Prostate gland (tissue), 2 donors: ENCODE data around the gene LIPF. TPM values are rescaled to one million over a fixed set of nuclear protein-coding genes. Genes with fewer than 3 reads are reported as not detected.

Experiments used
- DNase-seq: peaks from one replicate; pipeline ENCODE4 v3.0.0-alpha.2; 2019; ENCODE audit warnings: low spot score
- H3K27ac ChIP-seq, 2 donors: fragments of 200-600 bp; sonication (generic); 2 replicates each; pipeline ENCODE4 v1.5.1; 2017 to 2019
- H3K27me3 ChIP-seq: fragments of 200-600 bp; sonication (generic); replicated peaks from 2 replicates; pipeline ENCODE4 v1.5.1; 2019; ENCODE audit not compliant: insufficient read depth
- H3K36me3 ChIP-seq, 2 donors: fragments of 200-600 bp; sonication (generic); 1 replicate in 1 of 2; 2 replicates in 1 of 2; pipeline versions ENCODE4 v1.5.1 to v1.8.1; 2017 to 2019
- H3K4me1 ChIP-seq: fragments of 200-600 bp; sonication (generic); replicated peaks from 2 replicates; pipeline ENCODE4 v1.5.1; 2019
- H3K4me3 ChIP-seq, 2 donors: fragments of 200-600 bp; sonication (generic); 2 replicates each; pipeline ENCODE4 v1.5.1; 2017 to 2019
- H3K9me3 ChIP-seq: fragments of 200-600 bp; sonication (generic); 2 replicates; pipeline ENCODE4 v1.5.1; 2017
- POLR2A ChIP-seq: fragments of 450-650 bp; IDR thresholded peaks from one replicate; pipeline ENCODE4 v1.6.1; 2016; ENCODE audit warnings: antibody characterized with exemption, mild to moderate bottlenecking
- POLR2AphosphoS5 ChIP-seq: sonication (generic); formaldehyde crosslinking; IDR thresholded peaks from one replicate; pipeline ENCODE4 v1.6.1; 2017; ENCODE audit warnings: antibody characterized with exemption
- WGBS: methylation state at CpG from one replicate; pipeline ENCODE4 v1.1.5; 2018; 5-methylcytosine and 5-hydroxymethylcytosine counted together
- intact Hi-C: fragments of 100-400 bp; cut with DNase I; formaldehyde crosslinking; loops from one replicate; pipeline ENCODE4 v1.14.2; 2022
- total RNA-seq, 2 donors: library from RNA; depleted of rRNA; stranded (reverse); fragments of >200 nt; gene quantifications; one replicate each; pipeline ENCODE4 v1.1.0, GENCODE V29; 2016
- TF ChIP-seq, protein P1 (sequence below), 4 experiments: fragments of 200-600 bp in 2 of 4; fragments of 450-650 bp in 2 of 4; sonication (generic) in 2 of 4; IDR thresholded peaks; 1 replicate in 3 of 4; 2 replicates in 1 of 4; pipeline ENCODE4 v1.5.1; 2016 to 2019; ENCODE audit warnings: antibody characterized with exemption in 4 of 4, mild to moderate bottlenecking in 2 of 4, moderate library complexity in 2 of 4

The LIPF gene
- total RNA-seq, 2 donors from 2014 or later, result not detected

DNA sequence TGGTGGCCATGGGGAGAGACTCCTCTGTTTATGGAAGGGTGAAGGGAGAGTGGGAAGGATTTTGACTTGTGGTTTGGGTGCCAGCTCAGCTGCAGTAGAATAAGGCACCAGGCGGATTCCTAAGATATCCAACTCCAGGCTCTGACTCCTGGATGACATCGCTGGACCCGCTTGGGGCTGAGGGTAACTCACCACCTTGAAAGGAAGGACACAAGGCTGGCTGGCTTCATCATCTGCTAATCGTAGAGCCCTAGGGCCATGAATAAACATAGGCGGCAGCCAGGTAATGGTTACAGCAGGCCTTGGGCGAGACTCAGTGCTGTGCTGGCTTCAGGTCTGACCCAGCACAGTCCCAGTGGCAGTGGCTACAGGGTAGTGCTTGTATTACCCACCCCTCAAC, 25.1 kb downstream of the LIPF start:
- Histone ChIP-seq H3K4me3 (no peak overlapping the region), H3K27ac (no peak overlapping the region), H3K36me3 (no peaks in the 10 kb centered on the region), H3K4me1 (no peaks in the 10 kb centered on the region), H3K9me3 (no peaks in the 10 kb centered on the region), H3K27me3 (no peaks in the 10 kb centered on the region)
- no peak for TF ChIP-seq POLR2AphosphoS5
- TF ChIP-seq, protein P1, sequence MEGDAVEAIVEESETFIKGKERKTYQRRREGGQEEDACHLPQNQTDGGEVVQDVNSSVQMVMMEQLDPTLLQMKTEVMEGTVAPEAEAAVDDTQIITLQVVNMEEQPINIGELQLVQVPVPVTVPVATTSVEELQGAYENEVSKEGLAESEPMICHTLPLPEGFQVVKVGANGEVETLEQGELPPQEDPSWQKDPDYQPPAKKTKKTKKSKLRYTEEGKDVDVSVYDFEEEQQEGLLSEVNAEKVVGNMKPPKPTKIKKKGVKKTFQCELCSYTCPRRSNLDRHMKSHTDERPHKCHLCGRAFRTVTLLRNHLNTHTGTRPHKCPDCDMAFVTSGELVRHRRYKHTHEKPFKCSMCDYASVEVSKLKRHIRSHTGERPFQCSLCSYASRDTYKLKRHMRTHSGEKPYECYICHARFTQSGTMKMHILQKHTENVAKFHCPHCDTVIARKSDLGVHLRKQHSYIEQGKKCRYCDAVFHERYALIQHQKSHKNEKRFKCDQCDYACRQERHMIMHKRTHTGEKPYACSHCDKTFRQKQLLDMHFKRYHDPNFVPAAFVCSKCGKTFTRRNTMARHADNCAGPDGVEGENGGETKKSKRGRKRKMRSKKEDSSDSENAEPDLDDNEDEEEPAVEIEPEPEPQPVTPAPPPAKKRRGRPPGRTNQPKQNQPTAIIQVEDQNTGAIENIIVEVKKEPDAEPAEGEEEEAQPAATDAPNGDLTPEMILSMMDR (IDR thresholded peaks at IDR 0.05), result no peak
- no peak for TF ChIP-seq POLR2A
- DNase-seq, result no peak
- intact Hi-C loops, result no loop called here
- WGBS, result 92% methylated on average over 6 of the region's 6 CpGs

GRCh38 chr10:88693392-88694020, 29.3 kb downstream of the LIPF start:
- Histone ChIP-seq H3K9me3 (no peaks in the 10 kb centered on the region), H3K4me1 (no peaks in the 10 kb centered on the region), H3K36me3 (no peaks in the 10 kb centered on the region), H3K27me3 (no peaks in the 10 kb centered on the region), H3K4me3 (no peak overlapping the region), H3K27ac (no peak overlapping the region)
- WGBS, result 35% methylated on average over 4 of the region's 4 CpGs
- intact Hi-C loops, result no loop called here
- no peak for TF ChIP-seq POLR2A
- TF ChIP-seq, protein P1 (IDR thresholded peaks at IDR 0.05), result peak in 2 of 4 experiments; percentile 7 to 13
- no peak for DNase-seq

DNA sequence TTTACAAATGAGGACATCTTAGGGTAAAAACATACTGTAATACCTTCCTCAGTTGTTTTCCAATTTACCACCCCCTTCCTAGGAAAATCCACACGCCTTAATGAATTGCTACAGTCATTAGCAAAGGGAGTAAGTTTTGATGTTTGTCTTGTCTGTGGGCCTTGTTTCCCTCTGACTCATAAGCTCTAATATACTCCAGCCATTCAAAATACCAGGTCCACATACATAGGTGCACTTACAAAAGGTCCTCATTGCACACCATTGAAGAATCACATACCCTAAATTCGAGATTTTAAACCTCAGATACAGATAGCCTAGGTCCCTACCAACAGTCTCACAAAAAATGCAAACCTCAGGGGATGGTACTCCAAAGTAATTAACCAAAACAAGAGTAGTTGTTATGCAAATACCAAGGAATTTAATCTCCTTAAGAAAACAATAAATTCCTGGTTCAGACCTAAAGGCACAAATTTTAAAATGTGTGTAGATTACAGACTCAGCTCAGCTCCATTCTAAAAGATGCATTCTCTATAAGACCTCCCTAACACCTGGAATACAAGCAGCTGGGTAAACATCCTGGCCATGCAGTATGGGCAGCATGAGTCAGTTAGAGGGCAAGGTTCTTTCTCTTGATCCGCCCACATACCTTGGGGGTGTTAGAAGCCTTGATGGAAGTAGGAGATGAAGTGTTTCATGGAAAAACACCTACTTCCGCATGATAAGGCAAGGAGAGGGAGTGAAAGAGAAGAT, 38.8 kb downstream of the LIPF start:
- no peaks in the 10 kb centered on the region for H3K9me3 ChIP-seq
- intact Hi-C loops, result no loop called here
- H3K27ac ChIP-seq, result no peak overlapping the region
- H3K27me3 ChIP-seq, result no peaks in the 10 kb centered on the region
- no peaks in the 10 kb centered on the region for H3K4me1 ChIP-seq
- DNase-seq, result no peak
- WGBS, result 62% methylated on average over 4 of the region's 4 CpGs
- H3K36me3 ChIP-seq, result no peaks in the 10 kb centered on the region
- no peak for TF ChIP-seq POLR2A
- TF ChIP-seq, protein P1 (IDR thresholded peaks at IDR 0.05), result no peak
- no peak for TF ChIP-seq POLR2AphosphoS5
- no peak overlapping the region for H3K4me3 ChIP-seq

- TF ChIP-seq POLR2AphosphoS5 (no peak), POLR2A (no peak)
- TF ChIP-seq, protein P1 (IDR thresholded peaks at IDR 0.05), result no peak
- no peak for DNase-seq
- H3K4me1 ChIP-seq, result no peaks in the 10 kb centered on the region
- H3K4me3 ChIP-seq, result no peak within 1 kb of the TSS
- H3K27me3 ChIP-seq, result no peaks in the 10 kb centered on the region
- intact Hi-C loops, result no loop called here
- no peaks in the 10 kb centered on the region for H3K36me3 ChIP-seq
- no peaks in the 10 kb centered on the region for H3K9me3 ChIP-seq
- WGBS, result 82% methylated on average over 1 of the region's 1 CpG
- H3K27ac ChIP-seq, result no peak within 1 kb of the TSS
Observed at GRCh38 chr10:88705958-88706357, 41.7 kb downstream of the LIPF start, which contains the start of gene LIPK. TSS of gene LIPK (plus strand) at chr10:88706249. CDS start at chr10:88724544, 18,295 bp downstream.
